NCI-H2107 treated with DMSO at 0.1 percent for 48 hours (cell line): ENCODE data around the gene PTPRR.

ENCODE experiments used
- DNase-seq: peaks from one replicate; lab custom pipeline; 2025; ENCODE audit not compliant: unreplicated experiment; lab: John Stamatoyannopoulos, UW

PTPRR gene

GRCh38 chr12:70706611-70707010, 213.9 kb downstream of the PTPRR start:
- DNase-seq: no peak

GRCh38 chr12:70698345-70698744, 222.2 kb downstream of the PTPRR start:
- no peak for DNase-seq

GRCh38 chr12:70695361-70696023, 225.0 kb downstream of the PTPRR start:
- no peak for DNase-seq

DNA sequence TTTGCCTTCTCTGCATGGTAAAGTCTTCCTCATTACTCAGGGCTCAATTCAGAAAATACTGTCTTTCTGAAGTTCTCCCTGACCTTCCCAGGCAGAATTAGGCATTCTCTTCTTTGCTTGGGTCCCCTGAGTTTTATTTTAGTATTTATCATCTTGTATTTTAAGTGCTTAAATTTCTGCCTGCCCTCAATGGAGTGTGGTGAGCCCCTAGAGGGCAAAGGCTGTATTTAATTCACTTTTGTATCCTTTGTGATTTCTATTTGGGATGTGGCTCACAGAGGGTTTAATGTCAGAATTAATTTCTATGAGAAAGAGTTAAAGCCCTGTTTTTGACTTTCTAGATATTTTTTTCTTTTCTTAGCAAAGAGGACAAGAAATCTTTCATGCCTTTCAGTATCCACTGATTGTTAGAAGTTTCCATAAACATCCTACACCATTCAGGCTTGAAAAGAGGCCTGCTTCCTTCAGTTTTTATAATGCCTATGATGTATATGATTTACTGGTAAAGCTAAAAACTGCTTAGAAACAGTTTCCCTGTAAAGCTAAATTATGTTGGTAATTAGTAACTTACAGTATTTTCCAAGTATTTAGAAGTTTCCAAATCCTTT, 227.8 kb downstream of the PTPRR start:
- DNase-seq: no peak

- no peak for DNase-seq
Observed at GRCh38 chr12:70691018-70691672, 229.4 kb downstream of the PTPRR start.

- no peak for DNase-seq
Observed at GRCh38 chr12:70686907-70687306, 233.6 kb downstream of the PTPRR start.

GRCh38 chr12:70686299-70686698, 234.2 kb downstream of the PTPRR start:
- no peak for DNase-seq

- DNase-seq: no peak
Observed at GRCh38 chr12:70683976-70684375, 236.6 kb downstream of the PTPRR start.

DNA sequence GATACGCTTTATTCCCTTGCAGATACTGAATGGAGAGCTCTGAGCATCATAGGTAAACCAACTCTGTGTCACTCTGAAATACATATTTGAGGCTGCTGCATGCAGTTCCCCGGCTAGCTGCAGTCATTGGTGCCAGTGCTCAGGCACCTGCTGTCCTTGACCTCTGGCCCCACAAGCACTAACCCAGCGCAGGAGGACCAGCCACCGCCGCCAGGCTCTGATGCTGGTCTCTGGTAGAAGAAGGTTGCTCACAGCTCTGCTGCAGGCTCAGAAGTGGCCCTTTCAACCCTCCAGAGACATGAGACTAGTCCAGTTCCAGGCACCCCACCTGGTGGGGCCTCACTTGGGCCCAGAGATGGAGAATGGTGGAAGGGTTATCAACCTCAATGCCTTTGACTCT, 248.8 kb downstream of the PTPRR start:
- DNase-seq: no peak

GRCh38 chr12:70670948-70671347, 249.6 kb downstream of the PTPRR start:
- DNase-seq: no peak

- DNase-seq: no peak
Observed at GRCh38 chr12:70667253-70667652, 253.3 kb downstream of the PTPRR start.

- DNase-seq: no peak
Observed at GRCh38 chr12:70666364-70666763, 254.2 kb downstream of the PTPRR start.

DNA sequence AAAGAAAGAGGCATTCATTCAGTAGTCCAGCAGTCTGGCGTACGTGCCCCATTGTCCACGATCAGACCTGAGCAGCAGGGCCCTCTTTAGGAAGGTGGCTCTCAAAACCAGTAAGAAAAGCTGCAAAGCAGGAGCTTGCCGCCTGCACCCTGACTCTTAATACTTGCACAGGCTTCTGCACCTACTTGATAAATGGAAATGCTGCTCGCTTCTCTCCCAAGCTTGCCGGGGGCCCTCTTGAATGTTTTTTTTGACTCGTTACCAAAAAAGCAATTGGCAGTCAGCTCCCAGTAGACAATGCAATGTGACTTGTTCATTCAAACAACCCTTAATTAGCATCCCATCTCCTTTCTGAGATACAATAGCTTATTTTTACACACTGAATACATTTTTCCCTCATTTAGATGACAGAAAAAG, 256.1 kb downstream of the PTPRR start:
- DNase-seq: no peak

GRCh38 chr12:70663838-70664237, 256.7 kb downstream of the PTPRR start:
- DNase-seq: no peak

DNA sequence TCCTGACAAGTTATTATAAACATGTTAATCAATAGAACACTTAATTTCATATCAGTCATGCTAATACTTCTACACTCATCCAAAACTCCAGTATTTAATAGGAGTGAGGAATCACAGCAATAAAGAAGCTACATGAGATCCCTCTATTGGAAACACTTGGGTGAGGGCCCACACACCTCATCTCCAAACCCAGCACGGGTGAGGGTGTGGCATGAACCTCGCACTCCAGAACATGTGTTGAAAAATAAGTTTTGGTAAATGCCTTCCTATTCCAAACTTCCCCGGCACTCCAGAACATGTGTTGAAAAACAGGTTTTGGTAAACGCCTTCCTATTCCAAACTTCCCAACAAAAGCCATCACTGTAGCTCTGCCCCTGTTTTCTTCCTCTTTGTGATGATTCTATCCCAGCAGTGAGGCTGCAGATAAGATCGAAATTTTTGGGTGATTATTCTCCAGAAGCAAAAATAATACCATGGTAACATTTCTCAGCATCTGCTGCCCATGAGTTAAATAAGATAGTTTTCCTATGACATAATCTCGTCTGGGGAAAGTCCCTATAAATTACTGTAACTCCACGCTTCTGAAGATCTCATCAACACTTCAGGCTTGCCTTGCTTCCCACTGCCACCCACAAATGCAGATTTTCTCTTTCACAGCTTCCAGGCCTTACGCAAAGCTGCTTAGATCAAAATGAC, 258.9 kb downstream of the PTPRR start:
- DNase-seq: no peak

DNA sequence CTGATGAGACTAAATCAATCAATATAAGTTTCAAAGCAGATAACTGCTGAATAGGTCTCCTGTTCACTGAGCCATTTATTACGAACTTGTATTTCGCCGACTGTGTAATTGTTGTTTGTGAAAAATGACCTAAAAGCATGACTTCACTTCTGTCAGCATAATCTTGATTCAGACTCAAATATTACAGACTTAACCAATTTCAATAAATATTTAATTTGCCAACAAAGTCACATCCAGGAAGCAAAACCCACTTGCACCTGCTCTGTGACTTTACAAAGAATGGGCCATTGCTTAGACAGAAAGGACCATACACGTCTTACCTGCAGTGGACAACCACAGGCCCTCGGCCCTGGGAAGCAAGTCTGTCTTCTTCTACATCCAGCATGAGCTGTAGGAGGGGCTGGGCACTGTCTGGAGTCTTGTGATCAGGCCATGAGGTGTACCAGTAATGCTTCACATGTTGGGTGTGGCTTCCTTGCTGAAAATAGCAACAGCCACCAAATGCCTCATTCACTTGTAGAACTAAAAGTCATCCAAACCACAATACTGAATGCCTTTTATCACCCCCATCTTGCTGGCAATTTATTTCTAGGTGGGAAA, 259.8 kb downstream of the PTPRR start:
- no peak for DNase-seq

- no peak for DNase-seq
Observed at GRCh38 chr12:70660002-70660604, 260.4 kb downstream of the PTPRR start.

GRCh38 chr12:70659077-70659606, 261.4 kb downstream of the PTPRR start:
- no peak for DNase-seq

DNA sequence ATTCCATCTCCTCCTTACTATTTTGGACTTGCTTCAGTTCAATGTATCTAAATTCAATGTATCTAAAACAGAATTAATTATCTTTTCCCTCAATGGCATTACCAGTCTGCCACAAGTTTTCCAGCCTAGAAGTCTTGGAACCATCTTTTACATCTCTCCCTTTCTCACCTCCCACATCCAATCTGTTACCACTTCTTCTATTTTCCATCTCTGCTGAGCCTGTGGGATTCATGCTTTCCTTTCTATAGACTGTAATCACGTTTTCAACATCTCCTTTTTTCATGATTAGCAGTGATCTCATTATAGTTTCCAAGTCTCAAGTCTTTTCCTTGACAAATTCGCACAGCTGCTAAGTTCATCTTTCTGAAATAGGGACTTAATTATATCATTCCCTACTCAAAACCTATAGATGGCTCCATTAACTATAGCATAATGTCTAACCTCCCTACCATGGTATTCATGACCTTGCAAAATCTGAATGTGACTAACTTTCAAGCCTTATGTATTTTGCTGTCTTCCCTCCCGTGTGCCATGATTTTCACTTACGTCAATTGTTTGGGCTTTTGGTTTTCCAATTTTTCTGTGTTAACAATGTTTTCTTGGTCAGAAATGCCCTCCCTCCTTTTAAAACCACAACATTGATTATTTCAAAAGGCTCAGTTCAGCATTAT, 262.8 kb downstream of the PTPRR start:
- DNase-seq: no peak

DNA sequence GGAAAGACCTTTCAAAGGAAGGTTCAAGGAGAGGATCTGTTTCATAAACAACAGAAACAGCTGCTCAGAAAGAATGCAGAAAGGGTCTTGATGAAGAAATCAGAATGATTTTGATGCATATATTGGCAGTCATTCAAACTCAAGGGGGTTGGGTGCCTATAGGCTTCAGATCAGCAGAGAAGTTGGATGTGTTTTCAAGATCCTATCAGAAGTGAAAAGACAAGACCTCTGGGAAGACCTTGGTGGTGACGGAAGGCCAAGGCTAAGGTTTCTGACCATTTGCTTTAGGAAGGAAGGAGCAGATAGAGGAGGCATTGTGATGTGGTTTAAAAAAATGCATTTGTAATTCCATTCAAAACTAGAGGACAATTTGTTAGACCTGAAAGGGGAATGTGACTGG, 268.1 kb downstream of the PTPRR start:
- no peak for DNase-seq
